HG02973 (cell line): Measurements from ENCODE around the gene HCCS.
"Not testable (repeated sequence)": the region's sequence is repeated elsewhere in the genome, so short reads cannot be mapped to it uniquely, and the experiment has no call there.

Experiments used
- ATAC-seq: cut with Tn5 transposase; IDR thresholded peaks from one replicate; pipeline ENCODE4 v1.9.1; 2021; ENCODE audit warnings: moderate library complexity; ENCODE audit not compliant: unreplicated experiment

The HCCS gene

GRCh38 chrX:11119313-11119943 lies 8.3 kb downstream of the HCCS start:
- no peak for ATAC-seq

GRCh38 chrX:11123087-11123486 lies 12.0 kb downstream of the HCCS start:
- not testable (repeated sequence) for ATAC-seq

DNA sequence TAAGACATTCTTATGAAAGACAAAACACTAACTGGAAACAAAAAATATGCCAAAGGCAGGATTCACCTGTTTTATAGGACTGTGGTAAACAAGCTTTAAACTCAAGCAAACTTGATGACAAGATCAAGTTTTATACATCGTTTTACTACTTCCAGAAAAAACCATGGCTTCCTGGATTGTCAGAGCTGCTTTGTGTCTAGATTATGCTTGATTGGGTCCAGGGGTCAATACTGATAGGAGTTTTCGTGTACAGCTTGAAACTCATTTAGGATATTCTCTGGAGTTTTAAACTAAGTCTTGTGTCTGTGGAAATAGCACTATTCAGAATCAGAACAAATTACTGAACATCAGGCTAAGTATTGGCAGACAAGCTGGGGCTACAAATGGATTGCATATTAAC lies 13.0 kb downstream of the HCCS start:
- ATAC-seq = no peak

- no peak for ATAC-seq
Measured at GRCh38 chrX:11125060-11125459, 13.9 kb downstream of the HCCS start.

DNA sequence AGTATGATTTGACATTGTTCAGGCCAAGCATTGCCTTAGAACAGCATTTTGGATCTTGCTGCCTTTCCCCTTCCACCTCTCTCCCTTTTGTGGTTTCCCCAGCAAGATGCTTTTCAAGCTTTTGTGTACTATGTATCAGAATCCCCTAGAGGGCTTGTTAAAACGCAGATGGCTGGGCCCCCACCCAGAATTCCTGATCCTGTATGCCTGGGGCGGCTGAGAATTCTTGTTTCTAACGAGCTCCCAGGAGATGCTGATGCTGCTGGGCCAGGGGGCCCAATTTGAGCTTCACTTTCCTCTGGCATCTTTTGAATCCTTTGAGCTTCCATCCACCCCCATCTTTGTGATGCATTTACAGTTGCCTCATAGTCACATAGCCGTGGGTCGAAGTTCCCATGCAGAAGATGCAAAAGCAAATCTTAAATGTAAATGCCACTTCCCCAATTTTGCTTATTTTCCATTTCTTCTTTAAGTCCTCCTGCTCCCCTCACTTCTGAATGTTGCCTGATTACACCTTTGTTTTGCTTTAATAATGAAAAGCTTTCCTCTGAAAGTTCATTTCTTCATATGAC lies 18.5 kb downstream of the HCCS start:
- no peak for ATAC-seq

DNA sequence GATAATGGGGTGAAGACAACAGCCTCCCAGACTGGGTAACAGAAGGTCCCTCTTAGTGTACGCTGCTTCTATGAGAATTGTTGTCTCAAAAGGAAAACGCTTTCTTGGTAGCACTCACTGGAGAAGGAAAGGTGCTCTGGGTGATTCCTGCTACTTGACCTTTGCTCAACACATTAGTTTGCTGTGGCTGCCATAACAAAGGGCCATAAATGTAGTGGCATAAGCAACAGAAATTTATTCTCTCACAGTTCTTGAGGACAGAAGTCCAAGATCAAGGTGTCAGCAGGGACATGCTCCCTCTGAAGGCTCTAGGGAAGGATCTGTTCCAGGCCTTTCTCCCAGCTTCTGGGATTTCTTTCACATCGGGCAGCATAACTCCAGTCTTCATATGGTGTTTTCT lies 19.0 kb downstream of the HCCS start:
- ATAC-seq = no peak

GRCh38 chrX:11131146-11131545 lies 20.0 kb downstream of the HCCS start:
- ATAC-seq = no peak

GRCh38 chrX:11135564-11136185 lies 24.5 kb downstream of the HCCS start:
- ATAC-seq = no peak

DNA sequence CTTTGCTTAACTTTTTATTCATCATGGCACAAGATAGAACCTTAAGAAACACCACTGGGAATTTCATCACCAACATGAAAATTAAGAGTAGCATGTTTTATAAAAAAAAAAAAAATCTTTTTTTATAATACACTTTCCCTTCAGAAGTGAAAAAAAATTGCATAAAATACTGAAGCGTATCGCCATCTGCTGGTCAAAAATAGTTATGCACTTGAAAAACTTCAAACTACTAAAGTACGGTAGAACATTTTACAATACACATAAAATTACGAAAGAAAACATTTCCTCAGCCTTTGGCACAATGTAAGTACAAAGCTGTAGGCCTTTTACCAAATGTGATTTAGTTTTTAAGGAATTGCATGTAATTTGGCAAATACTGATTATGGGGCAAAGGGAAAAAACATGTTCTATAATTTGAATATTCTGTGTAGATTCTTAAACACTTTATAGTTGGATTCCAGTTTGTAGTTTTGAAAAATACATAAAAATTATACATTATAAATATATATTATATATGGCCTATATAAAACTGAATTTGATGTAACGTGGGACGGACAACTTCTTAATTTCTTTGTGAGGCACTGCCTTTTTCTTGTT lies 26.5 kb downstream of the HCCS start:
- no peak for ATAC-seq

DNA sequence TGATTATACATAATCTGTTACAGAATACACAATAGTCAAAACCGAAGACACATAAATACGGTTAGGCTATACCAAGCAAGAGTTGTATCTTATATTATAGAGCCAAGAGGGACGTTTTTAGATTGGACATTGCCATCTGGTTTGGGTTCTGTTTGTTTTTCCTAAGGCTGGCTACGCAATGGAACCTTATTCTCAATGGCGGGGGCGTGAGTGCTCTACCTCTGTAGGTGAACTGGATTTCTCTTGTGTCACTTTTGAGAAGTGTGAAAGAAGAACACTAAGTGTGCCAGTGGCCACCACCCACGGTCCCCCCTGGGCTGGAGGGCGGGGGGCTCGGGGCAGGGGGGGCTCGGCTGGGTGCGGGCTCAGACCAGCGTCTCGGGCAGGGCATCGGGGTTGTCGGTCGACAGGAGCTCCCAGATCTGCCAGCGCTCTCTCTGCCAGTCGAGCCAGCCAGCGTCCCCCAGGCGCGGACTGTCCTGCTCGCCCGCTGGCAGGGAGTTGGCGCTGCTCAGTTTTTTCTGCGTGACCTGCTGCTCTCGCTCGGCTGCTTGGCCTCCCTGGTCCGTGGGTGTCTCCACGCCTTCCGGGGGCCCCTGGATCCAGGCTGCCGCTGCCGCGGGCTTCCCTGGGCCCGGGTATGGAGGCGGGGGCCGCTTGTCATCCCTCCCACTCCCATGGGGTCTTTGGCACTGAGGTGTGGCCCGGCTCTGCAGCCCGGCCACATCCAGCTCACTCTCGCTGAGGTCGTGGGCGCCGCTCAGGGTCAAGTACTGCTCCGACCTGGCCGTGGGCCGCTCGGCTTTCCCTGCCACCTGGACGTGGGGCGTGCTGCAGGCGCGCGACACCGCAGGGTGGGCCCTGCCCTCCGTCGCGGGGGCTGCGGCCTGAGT lies 27.6 kb downstream of the HCCS start:
- ATAC-seq = no peak

- ATAC-seq = no peak
Measured at GRCh38 chrX:11143931-11144678, 33.0 kb downstream of the HCCS start.

DNA sequence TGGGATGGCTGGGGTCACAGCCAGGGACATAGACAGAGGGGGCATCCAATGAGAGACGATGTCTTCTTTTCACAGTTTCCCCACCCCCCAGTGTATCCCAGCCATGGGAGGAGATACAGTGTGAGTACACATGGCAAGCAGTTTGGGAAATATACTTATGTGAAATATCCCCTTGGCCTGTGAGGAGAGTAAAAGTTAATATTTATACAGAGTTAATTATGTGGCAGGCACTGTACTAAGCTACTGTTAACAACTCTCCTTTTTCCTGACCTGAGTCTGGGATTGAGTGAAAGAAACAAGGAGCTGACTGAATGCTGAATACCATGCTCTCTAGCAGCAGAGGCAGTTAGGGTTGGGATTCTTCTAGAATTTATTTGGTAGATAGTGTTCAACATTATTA lies 35.3 kb downstream of the HCCS start:
- ATAC-seq = no peak

GRCh38 chrX:11148401-11148800 lies 37.3 kb downstream of the HCCS start:
- ATAC-seq = no peak

- no peak for ATAC-seq
Measured at GRCh38 chrX:11151799-11152559, 40.8 kb downstream of the HCCS start.

DNA sequence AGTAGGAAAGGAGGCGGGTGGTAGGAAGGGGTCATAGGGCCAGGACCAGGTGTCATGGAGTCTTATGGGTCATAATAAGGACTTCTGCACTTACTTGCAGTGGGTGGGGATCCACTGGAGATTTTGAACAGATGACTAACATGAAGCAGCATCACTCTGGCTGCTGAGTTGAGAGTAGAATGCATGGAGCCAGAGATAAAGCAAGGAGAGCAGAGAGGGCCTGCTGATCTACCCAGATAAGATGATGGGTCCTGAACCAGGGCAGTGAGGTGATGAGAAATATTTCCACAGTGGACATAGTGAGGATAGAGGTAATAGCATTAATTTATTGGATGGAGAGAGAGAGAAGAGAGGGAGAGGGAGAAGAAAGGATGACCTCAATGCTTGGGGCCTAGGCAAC lies 48.0 kb downstream of the HCCS start:
- ATAC-seq = no peak

GRCh38 chrX:11164433-11164832 lies 53.3 kb downstream of the HCCS start:
- ATAC-seq = no peak

GRCh38 chrX:11171956-11172355 lies 60.8 kb downstream of the HCCS start:
- no peak for ATAC-seq

DNA sequence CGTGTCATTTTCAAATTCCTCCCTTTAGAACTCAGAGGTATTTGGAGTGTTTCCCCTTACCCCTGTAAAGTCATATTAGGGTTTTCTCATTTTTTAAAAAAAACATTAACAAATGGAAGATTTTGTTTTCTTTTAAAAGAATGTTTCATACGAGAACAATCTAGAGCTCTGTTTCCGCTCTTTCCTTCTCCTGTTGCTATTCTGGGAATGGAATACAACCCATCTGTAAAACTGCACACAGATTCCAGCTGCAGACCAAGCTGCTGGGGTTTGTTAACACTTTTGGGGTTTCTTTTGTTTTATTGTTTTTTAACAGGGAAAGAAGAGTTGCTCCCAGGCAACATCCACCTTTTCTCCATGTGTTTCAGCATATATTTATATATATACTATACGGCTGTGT lies 61.3 kb downstream of the HCCS start:
- ATAC-seq = no peak
